Activated naive CD4-positive, alpha-beta T cell treated with anti-CD3 and anti-CD28 coated beads for 36 hours (primary cell): Measurements from ENCODE around the gene KIF16B. TPM values are rescaled to one million over a fixed set of nuclear protein-coding genes. Genes with fewer than 3 reads are reported as not detected.

Source experiments
- CTCF ChIA-PET: fragments of 350-600 bp; sonication (Branson Sonifier 250); formaldehyde crosslinking; loops from one replicate; lab custom pipeline; 2021; ENCODE audit warnings: antibody characterized with exemption; lab: Charles Lee
- DNase-seq: peaks from one replicate; pipeline ENCODE4 v3.0.0-alpha.2; 2020
- H3K27ac Mint-ChIP-seq: one replicate; pipeline ENCODE4 v1.8.0; 2021; ENCODE audit warnings: mild to moderate bottlenecking, mixed read lengths
- H3K27me3 Mint-ChIP-seq: one replicate; pipeline ENCODE4 v1.8.0; 2021; ENCODE audit warnings: low read depth, mixed read lengths
- H3K36me3 Mint-ChIP-seq: one replicate; pipeline ENCODE4 v1.8.0; 2021; ENCODE audit warnings: low read depth, mixed read lengths
- H3K4me1 Mint-ChIP-seq: one replicate; pipeline ENCODE4 v1.8.0; 2021; ENCODE audit warnings: low read depth, mixed read lengths
- H3K4me3 Mint-ChIP-seq: one replicate; pipeline ENCODE4 v1.8.0; 2021; ENCODE audit warnings: mild to moderate bottlenecking, moderate library complexity, mixed read lengths
- H3K9me3 Mint-ChIP-seq: one replicate; pipeline ENCODE4 v1.8.0; 2021; ENCODE audit warnings: mixed read lengths
- intact Hi-C: fragments of 100-400 bp; cut with micrococcal nuclease; formaldehyde crosslinking; loops from one replicate; pipeline ENCODE4 v1.15.1; 2023
- total RNA-seq, 2 experiments: library from RNA; stranded (reverse); gene quantifications; one replicate each; pipeline ENCODE4 v1.2.3, GENCODE V29; 2021

Gene KIF16B
- total RNA-seq, 2 experiments from 2014 or later = 5.1 to 5.6 TPM

DNA sequence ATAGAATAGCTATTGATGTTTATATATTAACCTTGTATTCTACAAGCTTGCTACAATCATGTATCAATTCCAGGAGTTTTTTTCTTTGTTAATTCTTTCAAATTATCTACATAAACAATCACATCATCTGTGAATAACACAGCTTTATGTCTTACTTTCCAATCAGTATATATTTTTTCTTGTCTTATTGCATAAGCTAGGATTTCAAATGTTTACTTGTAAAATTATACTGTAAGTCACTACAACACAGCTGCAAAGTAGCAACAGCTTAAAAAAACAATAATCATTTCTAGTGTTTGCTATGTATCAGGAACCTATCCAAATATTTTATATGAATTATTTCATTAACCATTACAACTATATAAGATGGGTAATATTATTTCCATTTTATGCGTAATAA lies 270.4 kb downstream of the KIF16B start:
- H3K4me3 Mint-ChIP-seq = no peak overlapping the region
- CTCF ChIA-PET = no interaction called here
- intact Hi-C loops = no loop called here
- no peak overlapping the region for H3K27ac Mint-ChIP-seq
- H3K4me1 Mint-ChIP-seq = no peaks in the 10 kb centered on the region
- DNase-seq = no peak
- H3K27me3 Mint-ChIP-seq = no peaks in the 10 kb centered on the region
- H3K9me3 Mint-ChIP-seq = peaks cover 24% of the 10 kb centered on the region
- peaks cover 51% of the 10 kb centered on the region for H3K36me3 Mint-ChIP-seq

DNA sequence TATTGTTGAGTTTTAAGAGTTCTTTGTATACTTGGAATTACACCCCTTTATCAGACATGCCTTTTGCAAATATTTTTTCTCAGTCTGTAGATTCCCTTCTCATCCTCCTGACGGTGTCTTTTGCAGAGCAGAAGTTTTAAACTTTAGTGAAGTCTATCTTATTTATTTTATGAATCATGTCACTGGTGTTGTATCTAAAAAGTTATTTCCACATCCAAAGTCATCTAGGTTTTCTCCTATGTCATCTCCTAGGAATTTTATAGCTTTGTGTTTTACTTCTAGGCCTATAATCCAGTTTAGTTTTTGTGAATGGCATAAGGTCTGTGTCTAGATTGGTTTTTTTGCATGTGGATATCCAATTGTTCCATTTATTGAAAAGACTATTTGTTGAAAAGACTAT lies 271.3 kb downstream of the KIF16B start:
- Mint-ChIP-seq H3K27ac (no peak overlapping the region), H3K4me3 (no peak overlapping the region), H3K4me1 (no peaks in the 10 kb centered on the region), H3K36me3 (peaks cover 57% of the 10 kb centered on the region), H3K27me3 (no peaks in the 10 kb centered on the region), H3K9me3 (peaks cover 24% of the 10 kb centered on the region)
- CTCF ChIA-PET = no interaction called here
- no peak for DNase-seq
- intact Hi-C loops = no loop called here

GRCh38 chr20:16299897-16300296 lies 273.4 kb downstream of the KIF16B start:
- H3K4me1 Mint-ChIP-seq = no peaks in the 10 kb centered on the region
- peaks cover 21% of the 10 kb centered on the region for H3K9me3 Mint-ChIP-seq

GRCh38 chr20:16296931-16297330 lies 276.3 kb downstream of the KIF16B start:
- intact Hi-C loops = no loop called here
- CTCF ChIA-PET = interaction anchor here (1.1 kb wide), 1 partner anchor 10 kb away, joined by 4 read pairs; no protein-coding TSS in a partner anchor
- Mint-ChIP-seq H3K27ac (no peak overlapping the region), H3K4me1 (no peaks in the 10 kb centered on the region), H3K4me3 (no peak overlapping the region), H3K9me3 (peaks cover 6% of the 10 kb centered on the region), H3K36me3 (peaks cover 30% of the 10 kb centered on the region), H3K27me3 (no peaks in the 10 kb centered on the region)
- DNase-seq = no peak

More at GRCh38 chr20:16299897-16300296, 273.4 kb downstream of the KIF16B start:
- Mint-ChIP-seq H3K27ac (no peak overlapping the region), H3K36me3 (peaks cover 47% of the 10 kb centered on the region), H3K4me3 (no peak overlapping the region), H3K27me3 (no peaks in the 10 kb centered on the region)
- no peak for DNase-seq
- CTCF ChIA-PET = no interaction called here
- intact Hi-C loops = no loop called here

GRCh38 chr20:16295534-16295933 lies 277.7 kb downstream of the KIF16B start:
- Mint-ChIP-seq H3K9me3 (no peaks in the 10 kb centered on the region), H3K4me1 (no peaks in the 10 kb centered on the region), H3K27me3 (no peaks in the 10 kb centered on the region), H3K36me3 (peaks cover 26% of the 10 kb centered on the region), H3K27ac (no peak overlapping the region), H3K4me3 (no peak overlapping the region)
- CTCF ChIA-PET = no interaction called here
- intact Hi-C loops = no loop called here
- DNase-seq = no peak

DNA sequence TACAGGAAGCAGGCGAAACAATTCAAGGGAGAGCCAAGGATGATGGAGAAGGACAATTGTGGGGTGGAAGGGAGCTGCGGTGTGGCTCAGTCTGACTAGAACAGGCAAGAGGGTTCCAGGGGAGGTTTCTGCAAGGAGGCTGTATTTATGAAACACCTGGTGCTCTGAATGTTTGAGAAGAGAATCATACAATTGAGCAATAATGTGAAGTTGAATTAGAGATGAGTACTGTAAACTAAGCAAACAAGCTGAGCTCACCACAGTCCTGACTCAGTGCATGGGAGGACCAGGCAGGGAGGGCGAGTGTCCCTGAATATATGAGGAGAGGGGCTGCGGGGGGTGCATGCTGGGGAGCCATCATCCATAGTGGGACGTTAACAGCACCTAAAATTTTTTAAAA lies 279.7 kb downstream of the KIF16B start:
- intact Hi-C loops = no loop called here
- CTCF ChIA-PET = no interaction called here
- H3K27ac Mint-ChIP-seq = no peak overlapping the region

DNA sequence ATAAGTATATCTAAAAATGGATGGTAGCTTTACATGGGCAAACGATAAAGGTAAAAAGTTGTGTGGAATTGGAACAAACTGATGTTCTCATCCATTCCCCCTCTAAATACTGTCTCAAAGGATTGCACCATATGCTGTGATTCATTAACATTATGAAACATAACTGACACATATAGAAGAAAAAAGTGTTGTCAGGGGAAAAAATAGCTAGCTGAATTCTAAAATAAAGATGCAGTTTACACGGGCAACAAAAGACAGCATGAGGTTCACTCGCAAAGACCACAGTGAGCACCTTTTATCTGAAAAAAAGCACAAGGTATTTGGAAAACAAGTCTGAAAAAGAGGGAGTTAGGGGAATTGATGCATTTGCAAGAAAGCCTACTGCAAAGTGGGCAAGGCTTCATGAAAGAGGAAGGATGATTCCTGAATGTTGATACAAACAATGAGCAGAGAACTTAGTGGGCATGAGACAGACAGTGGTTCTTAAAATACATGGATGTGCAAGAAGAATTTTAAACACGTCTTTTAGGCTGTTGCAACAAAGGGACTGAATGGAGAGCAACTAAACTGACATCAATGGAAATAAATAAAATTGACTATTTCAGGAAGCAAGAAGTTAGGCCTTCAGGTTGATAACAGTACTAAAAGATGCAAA lies 280.9 kb downstream of the KIF16B start:
- Mint-ChIP-seq H3K4me3 (no peak overlapping the region), H3K4me1 (no peaks in the 10 kb centered on the region), H3K9me3 (peaks cover 2% of the 10 kb centered on the region), H3K27me3 (no peaks in the 10 kb centered on the region), H3K27ac (no peak overlapping the region), H3K36me3 (peaks cover 27% of the 10 kb centered on the region)
- CTCF ChIA-PET = interaction anchor here (0.6 kb wide), 1 partner anchor 19 kb away, joined by 4 read pairs; no protein-coding TSS in a partner anchor
- no peak for DNase-seq
- intact Hi-C loops = no loop called here

More for the DNA sequence above, 279.7 kb downstream of the KIF16B start:
- Mint-ChIP-seq H3K4me1 (no peaks in the 10 kb centered on the region), H3K4me3 (no peak overlapping the region), H3K9me3 (peaks cover 2% of the 10 kb centered on the region), H3K36me3 (peaks cover 34% of the 10 kb centered on the region), H3K27me3 (no peaks in the 10 kb centered on the region)
- no peak for DNase-seq

GRCh38 chr20:16290358-16290757 lies 282.9 kb downstream of the KIF16B start:
- intact Hi-C loops = no loop called here
- H3K4me3 Mint-ChIP-seq = no peak overlapping the region
- peaks cover 2% of the 10 kb centered on the region for H3K9me3 Mint-ChIP-seq
- H3K27ac Mint-ChIP-seq = no peak overlapping the region
- peaks cover 31% of the 10 kb centered on the region for H3K36me3 Mint-ChIP-seq
- no peak for DNase-seq
- no peaks in the 10 kb centered on the region for H3K4me1 Mint-ChIP-seq
- H3K27me3 Mint-ChIP-seq = no peaks in the 10 kb centered on the region
- CTCF ChIA-PET = no interaction called here

DNA sequence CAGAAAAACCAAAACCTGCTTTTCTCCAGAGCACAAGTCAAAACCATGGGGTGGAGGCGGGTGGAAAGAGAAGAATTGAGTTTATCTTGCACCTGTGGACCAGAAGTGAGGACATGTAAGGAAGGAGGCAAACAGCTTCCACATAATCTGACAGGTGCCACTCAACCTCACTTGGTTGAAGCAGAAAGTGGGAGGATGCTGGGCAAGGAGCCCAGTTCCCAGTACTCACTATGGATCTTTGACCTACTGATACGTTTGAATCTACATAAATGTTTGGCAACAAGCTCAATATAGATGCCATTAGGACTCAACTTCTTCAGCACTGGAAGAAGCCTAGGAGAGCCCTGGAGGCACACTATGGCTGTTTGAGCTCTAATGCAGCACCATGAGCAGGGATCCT lies 285.5 kb downstream of the KIF16B start:
- intact Hi-C loops = no loop called here
- no peaks in the 10 kb centered on the region for H3K4me1 Mint-ChIP-seq
- peaks cover 12% of the 10 kb centered on the region for H3K9me3 Mint-ChIP-seq
- no peak for DNase-seq
- CTCF ChIA-PET = interaction anchor here (0.8 kb wide), 1 partner anchor 9 kb away, joined by 4 read pairs; no protein-coding TSS in a partner anchor
- no peak overlapping the region for H3K27ac Mint-ChIP-seq
- H3K27me3 Mint-ChIP-seq = no peaks in the 10 kb centered on the region
- H3K36me3 Mint-ChIP-seq = peaks cover 51% of the 10 kb centered on the region
- no peak overlapping the region for H3K4me3 Mint-ChIP-seq

GRCh38 chr20:16286601-16287000 lies 286.6 kb downstream of the KIF16B start:
- CTCF ChIA-PET = no interaction called here
- Mint-ChIP-seq H3K4me3 (no peak overlapping the region), H3K27ac (no peak overlapping the region), H3K36me3 (peaks cover 55% of the 10 kb centered on the region), H3K27me3 (no peaks in the 10 kb centered on the region), H3K4me1 (no peaks in the 10 kb centered on the region), H3K9me3 (peaks cover 12% of the 10 kb centered on the region)
- intact Hi-C loops = no loop called here
- no peak for DNase-seq

DNA sequence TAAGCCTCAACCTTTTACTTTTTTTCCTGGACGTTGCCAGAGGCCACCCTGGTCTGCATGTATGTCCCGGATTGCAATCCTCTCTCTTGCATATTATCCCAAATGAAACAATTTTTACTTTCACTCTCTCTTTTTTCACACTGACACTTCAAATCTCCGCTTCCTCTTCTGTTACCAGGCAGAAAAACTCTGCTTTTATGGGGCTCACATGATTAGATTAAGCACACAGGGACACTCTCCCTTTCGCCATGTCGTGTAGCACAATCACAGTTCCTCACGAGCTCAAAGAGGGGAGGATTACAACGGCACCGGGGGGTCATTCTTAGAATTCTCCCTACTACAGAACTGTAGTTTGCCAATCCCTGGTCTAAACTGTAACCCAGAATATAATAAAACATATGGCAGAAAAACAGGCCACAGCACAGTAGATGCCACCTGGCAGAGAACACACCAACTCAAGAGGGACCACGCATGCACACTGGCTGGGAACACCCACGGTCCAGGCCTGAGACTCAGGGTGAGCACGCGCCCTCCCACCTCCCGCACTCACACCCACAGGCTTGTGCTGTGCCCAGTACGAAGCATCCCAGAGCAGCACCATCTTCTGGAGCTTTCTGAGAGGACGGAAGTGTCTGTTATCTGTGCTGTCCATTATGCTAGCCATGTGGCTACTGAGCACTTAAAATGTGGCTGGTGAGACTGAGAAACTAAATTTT lies 288.7 kb downstream of the KIF16B start:
- no peak for DNase-seq
- H3K9me3 Mint-ChIP-seq = peaks cover 12% of the 10 kb centered on the region
- H3K4me3 Mint-ChIP-seq = no peak overlapping the region
- no peaks in the 10 kb centered on the region for H3K27me3 Mint-ChIP-seq
- intact Hi-C loops = no loop called here
- H3K27ac Mint-ChIP-seq = no peak overlapping the region
- H3K4me1 Mint-ChIP-seq = no peaks in the 10 kb centered on the region
- CTCF ChIA-PET = no interaction called here
- peaks cover 44% of the 10 kb centered on the region for H3K36me3 Mint-ChIP-seq

DNA sequence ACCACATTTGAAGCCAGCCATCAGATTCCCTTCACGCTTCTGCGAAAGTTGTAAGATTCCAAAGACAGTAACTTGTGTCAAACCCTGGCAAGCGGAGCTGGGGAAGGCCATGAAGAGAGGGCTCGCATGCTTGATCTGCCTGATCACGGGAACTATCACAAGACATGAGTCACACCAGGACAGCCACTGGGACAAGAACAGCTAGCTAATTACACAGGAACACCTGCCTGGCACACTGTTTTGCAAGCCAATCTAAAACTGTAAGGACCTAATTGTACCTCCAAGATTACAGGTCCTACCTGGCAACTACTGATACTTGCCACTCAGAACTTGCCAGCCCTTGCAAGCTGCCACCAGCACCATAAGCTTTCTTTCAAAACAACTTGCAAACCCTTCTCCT lies 289.3 kb downstream of the KIF16B start:
- H3K4me1 Mint-ChIP-seq = no peaks in the 10 kb centered on the region
- peaks cover 40% of the 10 kb centered on the region for H3K36me3 Mint-ChIP-seq
- H3K27me3 Mint-ChIP-seq = no peaks in the 10 kb centered on the region
- peaks cover 10% of the 10 kb centered on the region for H3K9me3 Mint-ChIP-seq
- intact Hi-C loops = no loop called here
- H3K27ac Mint-ChIP-seq = no peak overlapping the region
- H3K4me3 Mint-ChIP-seq = no peak overlapping the region
- CTCF ChIA-PET = no interaction called here
- DNase-seq = no peak

DNA sequence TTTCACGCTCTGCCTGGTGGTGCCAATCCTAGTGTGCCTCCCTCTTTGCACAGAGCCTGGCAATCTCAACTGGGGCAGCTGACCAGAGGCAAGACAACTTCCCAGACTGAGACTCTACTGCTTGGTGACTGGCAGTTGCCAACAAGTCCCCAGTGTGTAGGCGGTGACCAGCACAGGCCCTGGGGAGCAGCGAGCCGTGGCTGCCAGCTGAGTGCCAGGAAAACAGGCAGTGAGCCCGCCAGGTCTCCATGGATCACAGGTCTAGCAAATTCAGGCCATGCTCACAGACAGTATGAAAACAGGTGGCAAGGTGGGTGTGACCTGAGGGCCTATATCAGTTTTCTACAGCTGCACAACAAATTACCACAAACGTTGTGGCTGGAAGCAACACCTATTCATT lies 289.9 kb downstream of the KIF16B start:
- H3K27ac Mint-ChIP-seq = no peak overlapping the region
- CTCF ChIA-PET = no interaction called here
- no peaks in the 10 kb centered on the region for H3K27me3 Mint-ChIP-seq
- intact Hi-C loops = no loop called here
- H3K36me3 Mint-ChIP-seq = peaks cover 40% of the 10 kb centered on the region
- DNase-seq = no peak
- peaks cover 10% of the 10 kb centered on the region for H3K9me3 Mint-ChIP-seq
- H3K4me3 Mint-ChIP-seq = no peak overlapping the region
- no peaks in the 10 kb centered on the region for H3K4me1 Mint-ChIP-seq
